ENCODE measurements around the gene XAF1.
"Not testable (repeated sequence)": the region's sequence is repeated elsewhere in the genome, so short reads cannot be mapped to it uniquely, and the experiment has no call there.

Gene XAF1

DNA sequence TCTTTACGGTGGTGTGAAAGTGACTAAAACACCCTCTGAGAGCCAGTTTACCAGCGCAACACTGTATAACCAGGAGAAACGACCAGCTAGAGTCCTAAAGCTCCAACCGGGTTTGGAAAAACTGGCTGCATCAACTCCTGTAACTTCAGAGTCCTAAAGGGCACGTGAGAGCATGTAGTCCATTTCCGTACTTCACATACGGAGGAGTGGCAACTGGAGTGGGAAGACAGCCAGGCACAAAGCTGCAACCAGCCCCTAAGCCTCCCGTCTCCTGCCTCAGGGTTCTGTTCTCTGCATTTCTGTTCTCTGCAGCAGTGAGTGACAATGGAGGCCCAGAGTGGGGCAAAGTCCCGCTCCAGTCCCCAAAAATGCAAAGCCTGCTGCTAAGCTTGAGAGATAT is 56.4 kb downstream of the XAF1 start:
- DNase-seq, result no peak

DNA sequence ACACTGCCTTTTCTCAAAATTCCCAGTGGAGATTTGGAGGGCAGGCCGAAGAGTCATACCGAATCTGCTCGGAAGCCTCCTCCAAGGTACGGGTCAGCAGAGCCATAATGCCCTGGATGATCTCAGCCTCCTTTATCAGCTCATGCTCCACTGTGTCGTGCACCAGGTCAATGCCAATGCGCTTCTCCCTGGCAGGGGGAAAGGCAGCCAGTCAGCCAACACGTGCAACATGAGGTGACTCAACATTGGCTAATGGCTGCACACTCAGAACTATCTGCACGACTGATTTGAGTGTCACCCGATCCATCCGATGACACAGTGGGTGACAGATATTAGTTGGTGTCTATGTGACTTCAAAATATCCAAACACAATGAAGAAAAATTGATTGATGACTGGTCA is 59.9 kb downstream of the XAF1 start:
- no peak for DNase-seq

DNA sequence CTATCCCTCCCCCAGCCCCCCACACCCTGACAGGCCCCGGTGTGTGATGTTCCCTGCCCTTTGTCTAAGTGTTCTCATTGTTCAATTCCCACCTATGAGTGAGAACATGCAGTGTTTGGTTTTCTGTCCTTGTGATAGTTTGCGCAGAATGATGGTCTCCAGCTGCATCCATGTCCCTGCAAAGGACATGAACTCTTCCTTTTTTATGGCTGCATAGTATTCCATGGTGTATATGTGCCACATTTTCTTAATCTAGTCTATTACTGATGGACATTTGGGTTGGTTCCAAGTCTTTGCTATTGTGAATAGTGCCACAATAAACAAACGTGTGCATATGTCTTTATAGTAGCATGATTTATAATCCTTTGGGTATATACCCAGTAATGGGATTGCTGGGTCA is 60.5 kb downstream of the XAF1 start:
- DNase-seq, result not testable (repeated sequence)

DNA sequence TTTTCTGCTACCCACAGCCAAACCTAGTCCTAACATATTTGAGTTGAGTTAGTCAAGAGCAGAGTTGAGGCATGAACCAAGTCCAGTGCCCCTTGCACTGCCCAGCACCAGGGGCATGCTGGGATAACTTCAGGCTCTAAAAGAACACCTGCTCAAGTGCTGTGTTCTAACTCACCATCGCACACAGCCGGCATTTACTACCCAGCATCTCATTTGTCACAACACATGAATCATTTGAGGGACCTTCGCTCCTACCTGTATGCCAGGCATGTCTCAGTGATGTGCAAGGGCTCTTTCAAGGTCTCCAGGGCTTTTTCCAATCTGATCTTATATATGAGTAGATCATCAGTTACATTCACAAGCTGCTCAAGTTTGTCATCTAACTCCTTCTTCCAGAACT is 63.1 kb downstream of the XAF1 start:
- DNase-seq, result no peak

DNA sequence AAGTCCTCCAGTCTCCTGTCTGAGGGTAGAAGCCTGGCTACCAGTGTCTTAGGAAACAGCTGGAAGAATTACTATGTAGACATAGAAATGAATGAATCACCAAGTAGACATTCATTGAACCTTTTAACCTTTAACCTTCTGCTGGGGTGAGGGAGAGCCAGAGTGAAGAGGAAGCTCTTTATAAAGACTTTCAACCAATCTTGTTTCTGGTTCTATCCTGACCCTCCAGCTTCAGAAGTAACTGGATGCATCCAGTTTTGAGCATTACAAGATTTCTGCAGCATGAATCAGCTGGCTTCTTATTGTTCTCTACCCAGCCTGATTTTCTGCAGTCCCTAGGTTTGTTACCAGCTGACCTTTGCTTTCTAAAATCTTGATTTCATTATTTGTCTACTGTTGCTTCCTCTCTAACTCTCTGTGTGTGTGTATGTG is 67.2 kb downstream of the XAF1 start:
- no peak for DNase-seq
